Endodermal cell (in vitro differentiated cells): ENCODE measurements around the gene PJA2. TPM values are rescaled to one million over a fixed set of nuclear protein-coding genes. Genes with fewer than 3 reads are reported as not detected.

ENCODE experiments used
- DNase-seq: peaks from one replicate; pipeline ENCODE4 v3.0.0-alpha.2; 2017
- H3K27ac ChIP-seq: 2 replicates; pipeline ENCODE4 v1.5.1; 2013; ENCODE audit warnings: mild to moderate bottlenecking, low read depth, low read length, moderate library complexity
- H3K27me3 ChIP-seq: 2 replicates; pipeline ENCODE4 v1.6.1; 2013; ENCODE audit warnings: mild to moderate bottlenecking, low read length, moderate library complexity; ENCODE audit not compliant: insufficient read depth, control insufficient read depth, poor library complexity, severe bottlenecking
- H3K36me3 ChIP-seq: 2 replicates; pipeline ENCODE4 v1.7.0; 2013; ENCODE audit warnings: mild to moderate bottlenecking, low read length, moderate library complexity; ENCODE audit not compliant: control insufficient read depth, insufficient read depth
- H3K4me1 ChIP-seq: one replicate; pipeline ENCODE4 v1.7.0; 2013; ENCODE audit warnings: low read length; ENCODE audit not compliant: control insufficient read depth, insufficient read depth
- H3K4me3 ChIP-seq: 2 replicates; pipeline ENCODE4 v1.5.1; 2013; ENCODE audit warnings: mild to moderate bottlenecking, low read length, moderate library complexity
- H3K9ac ChIP-seq: 2 replicates; pipeline ENCODE4 v1.6.1; 2013; ENCODE audit warnings: mild to moderate bottlenecking, low read length, moderate library complexity; ENCODE audit not compliant: poor library complexity, severe bottlenecking; ENCODE audit errors: extremely low read depth
- H3K9me3 ChIP-seq: 2 replicates; pipeline ENCODE4 v1.6.1; 2013; ENCODE audit warnings: mild to moderate bottlenecking, low read length, moderate library complexity; ENCODE audit not compliant: control insufficient read depth
- H3K27ac Mint-ChIP-seq: 2 replicates; pipeline ENCODE4 v1.8.0; 2020; ENCODE audit warnings: mixed read lengths
- H3K27me3 Mint-ChIP-seq: 2 replicates; pipeline ENCODE4 v1.8.0; 2021; ENCODE audit warnings: mild to moderate bottlenecking, mixed read lengths; ENCODE audit not compliant: insufficient read depth
- H3K36me3 Mint-ChIP-seq: 2 replicates; pipeline ENCODE4 v1.8.0; 2020; ENCODE audit warnings: low read depth, mixed read lengths
- H3K4me1 Mint-ChIP-seq: 2 replicates; pipeline ENCODE4 v1.8.0; 2020; ENCODE audit warnings: mixed read lengths
- H3K4me3 Mint-ChIP-seq: 2 replicates; pipeline ENCODE4 v1.8.0; 2020; ENCODE audit warnings: mild to moderate bottlenecking, moderate library complexity, mixed read lengths
- H3K9me3 Mint-ChIP-seq: 2 replicates; pipeline ENCODE4 v1.8.0; 2020; ENCODE audit warnings: mild to moderate bottlenecking, mixed read lengths
- WGBS, 2 experiments: methylation state at CpG; one replicate each; pipeline versions ENCODE4 v1.1.5 to v1.1.7; 2013; ENCODE audit warnings: missing lambda C conversion rate in 2 of 2, mixed read lengths in 1 of 2; ENCODE audit not compliant: insufficient coverage in 1 of 2, insufficient read length in 1 of 2; 5-methylcytosine and 5-hydroxymethylcytosine counted together
- total RNA-seq, 2 donors: library from RNA; stranded (reverse); fragmentation: NEBNext Ultra II Directional in 1 of 2; extraction: Animal tissue kit (Norgen Biotek cat#: 25700) in 1 of 2; gene quantifications; 2 replicates in 1 of 2; 3 replicates in 1 of 2; pipeline ENCODE4 v1.2.1, GENCODE V29; 2021
- TF ChIP-seq, protein P1 (sequence below): fragments of 200-600 bp; sonication (generic); conservative IDR thresholded peaks from 2 replicates; pipeline ENCODE4 v1.5.0; 2021; ENCODE audit warnings: antibody characterized with exemption, mild to moderate bottlenecking

PJA2 gene
- total RNA-seq, 2 donors from 2014 or later, result 61.9 to 64.7 TPM

DNA sequence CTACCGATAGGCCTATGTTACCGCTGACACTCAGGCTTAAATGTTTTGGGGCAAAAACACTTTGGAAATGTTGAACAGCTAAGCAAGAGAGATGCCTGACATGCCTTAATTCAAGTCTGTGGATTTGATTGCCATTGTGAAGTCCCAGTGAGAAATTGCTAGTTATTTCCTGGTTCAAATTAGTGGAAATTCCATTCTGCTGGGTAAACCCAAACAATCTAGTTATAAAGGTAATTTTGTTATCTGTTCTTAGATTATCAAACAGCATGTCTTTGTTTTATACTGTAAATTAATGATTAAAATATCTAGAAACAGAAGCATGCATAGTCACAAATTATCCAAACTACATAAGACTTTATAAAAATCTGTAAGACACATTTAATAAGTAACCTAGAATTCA, 96.6 kb downstream of the PJA2 start:
- Histone ChIP-seq H3K9ac (no peak overlapping the region), H3K27me3 (no peaks in the 10 kb centered on the region), H3K4me1 (no peaks in the 10 kb centered on the region), H3K36me3 (no peaks in the 10 kb centered on the region), H3K27ac (no peak overlapping the region), H3K4me3 (no peak overlapping the region), H3K9me3 (no peaks in the 10 kb centered on the region)
- WGBS, 2 experiments, result 93 to 100% methylated on average over 2 of the region's 2 CpGs
- TF ChIP-seq, protein P1, sequence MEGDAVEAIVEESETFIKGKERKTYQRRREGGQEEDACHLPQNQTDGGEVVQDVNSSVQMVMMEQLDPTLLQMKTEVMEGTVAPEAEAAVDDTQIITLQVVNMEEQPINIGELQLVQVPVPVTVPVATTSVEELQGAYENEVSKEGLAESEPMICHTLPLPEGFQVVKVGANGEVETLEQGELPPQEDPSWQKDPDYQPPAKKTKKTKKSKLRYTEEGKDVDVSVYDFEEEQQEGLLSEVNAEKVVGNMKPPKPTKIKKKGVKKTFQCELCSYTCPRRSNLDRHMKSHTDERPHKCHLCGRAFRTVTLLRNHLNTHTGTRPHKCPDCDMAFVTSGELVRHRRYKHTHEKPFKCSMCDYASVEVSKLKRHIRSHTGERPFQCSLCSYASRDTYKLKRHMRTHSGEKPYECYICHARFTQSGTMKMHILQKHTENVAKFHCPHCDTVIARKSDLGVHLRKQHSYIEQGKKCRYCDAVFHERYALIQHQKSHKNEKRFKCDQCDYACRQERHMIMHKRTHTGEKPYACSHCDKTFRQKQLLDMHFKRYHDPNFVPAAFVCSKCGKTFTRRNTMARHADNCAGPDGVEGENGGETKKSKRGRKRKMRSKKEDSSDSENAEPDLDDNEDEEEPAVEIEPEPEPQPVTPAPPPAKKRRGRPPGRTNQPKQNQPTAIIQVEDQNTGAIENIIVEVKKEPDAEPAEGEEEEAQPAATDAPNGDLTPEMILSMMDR, result no peak
- Mint-ChIP-seq H3K36me3 (no peaks in the 10 kb centered on the region), H3K27ac (no peak overlapping the region), H3K4me3 (no peak overlapping the region), H3K4me1 (peaks cover 13% of the 10 kb centered on the region), H3K9me3 (no peaks in the 10 kb centered on the region), H3K27me3 (no peaks in the 10 kb centered on the region)
- DNase-seq, result no peak

DNA sequence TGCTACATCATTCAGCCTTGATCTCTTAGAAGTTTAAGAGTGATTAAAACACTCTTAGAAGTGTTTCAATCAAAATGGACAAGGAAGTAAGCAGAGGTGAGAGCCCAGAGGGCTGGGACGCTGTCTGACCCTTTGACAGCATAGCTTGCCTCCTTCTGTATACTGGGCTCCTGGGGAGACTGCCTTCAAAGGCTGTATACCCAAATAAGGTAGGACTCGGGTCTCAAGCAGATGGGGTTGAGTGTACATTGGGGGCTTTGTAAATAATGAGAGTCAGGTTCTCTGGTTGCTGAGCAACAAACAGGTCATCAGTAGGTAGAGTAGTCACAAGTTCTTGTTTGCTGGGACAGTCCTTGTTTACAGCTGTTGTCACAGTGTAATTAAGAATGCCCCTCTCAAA, 97.1 kb downstream of the PJA2 start:
- H3K27ac Mint-ChIP-seq, result no peak overlapping the region
- H3K4me1 ChIP-seq, result no peaks in the 10 kb centered on the region
- H3K4me1 Mint-ChIP-seq, result peaks cover 13% of the 10 kb centered on the region
- no peak overlapping the region for H3K27ac ChIP-seq
- no peaks in the 10 kb centered on the region for H3K9me3 ChIP-seq
- no peaks in the 10 kb centered on the region for H3K36me3 ChIP-seq
- TF ChIP-seq, protein P1, result no peak
- 80 to 91% methylated on average over 1 to 2 of the region's 2 CpGs for WGBS, 2 experiments
- no peak overlapping the region for H3K4me3 ChIP-seq
- no peak overlapping the region for H3K9ac ChIP-seq
- no peaks in the 10 kb centered on the region for H3K9me3 Mint-ChIP-seq
- H3K36me3 Mint-ChIP-seq, result no peaks in the 10 kb centered on the region
- H3K4me3 Mint-ChIP-seq, result no peak overlapping the region
- H3K27me3 ChIP-seq, result no peaks in the 10 kb centered on the region
- no peak for DNase-seq
- H3K27me3 Mint-ChIP-seq, result no peaks in the 10 kb centered on the region

DNA sequence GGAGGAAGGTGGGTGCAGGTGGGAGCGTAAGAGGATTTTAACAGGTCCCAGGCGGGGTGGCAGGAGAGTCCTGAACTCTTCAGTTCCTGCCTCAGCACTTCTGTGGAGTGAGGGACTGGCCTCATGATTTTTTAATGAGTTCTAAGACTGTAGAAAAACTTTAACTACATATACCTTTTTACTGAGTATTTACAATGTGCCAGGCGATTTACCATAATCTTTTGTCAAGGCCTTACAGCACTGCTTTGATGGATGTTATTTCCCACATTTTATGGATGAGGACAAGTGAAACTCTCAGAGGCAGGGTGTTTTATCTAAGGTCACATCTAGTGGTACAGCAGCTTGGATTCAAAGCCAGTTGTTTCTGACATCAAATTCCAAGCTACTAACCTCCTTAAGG, 99.5 kb downstream of the PJA2 start:
- no peak overlapping the region for H3K9ac ChIP-seq
- Mint-ChIP-seq H3K4me3 (no peak overlapping the region), H3K27ac (no peak overlapping the region), H3K36me3 (no peaks in the 10 kb centered on the region), H3K4me1 (peaks cover 13% of the 10 kb centered on the region), H3K27me3 (no peaks in the 10 kb centered on the region), H3K9me3 (no peaks in the 10 kb centered on the region)
- no peaks in the 10 kb centered on the region for H3K9me3 ChIP-seq
- WGBS, 2 experiments, result 93 to 100% methylated on average over 1 to 3 of the region's 3 CpGs
- H3K36me3 ChIP-seq, result no peaks in the 10 kb centered on the region
- H3K27ac ChIP-seq, result no peak overlapping the region
- no peak overlapping the region for H3K4me3 ChIP-seq
- DNase-seq, result no peak
- no peaks in the 10 kb centered on the region for H3K27me3 ChIP-seq
- TF ChIP-seq, protein P1, result no peak
- H3K4me1 ChIP-seq, result no peaks in the 10 kb centered on the region
